Esophagus (tissue), 2 donors: Measurements from ENCODE around the gene PLP2. TPM values are rescaled to one million over a fixed set of nuclear protein-coding genes. Genes with fewer than 3 reads are reported as not detected.
"Not testable (repeated sequence)": the region's sequence is repeated elsewhere in the genome, so short reads cannot be mapped to it uniquely, and the experiment has no call there.

Experiments used
- H3K27ac ChIP-seq, 2 donors: one replicate each; pipeline ENCODE4 v1.5.1; 2013; ENCODE audit warnings: low read depth in 2 of 2, mild to moderate bottlenecking in 2 of 2, inconsistent platforms in 1 of 2, low read length in 1 of 2, moderate library complexity in 1 of 2
- H3K27me3 ChIP-seq, 2 donors: one replicate each; pipeline ENCODE4 v1.6.1; 2013; ENCODE audit warnings: low read length in 2 of 2, control low read depth in 1 of 2, mild to moderate bottlenecking in 1 of 2; ENCODE audit not compliant: insufficient read depth in 2 of 2, control insufficient read depth in 1 of 2
- H3K36me3 ChIP-seq, 2 donors: one replicate each; pipeline ENCODE4 v1.6.1; 2013; ENCODE audit warnings: low read length in 1 of 2; ENCODE audit not compliant: control insufficient read depth in 2 of 2, insufficient read depth in 2 of 2
- H3K4me1 ChIP-seq, 2 donors: one replicate each; pipeline ENCODE4 v1.6.1; 2013; ENCODE audit warnings: low read length in 1 of 2; ENCODE audit not compliant: control insufficient read depth in 2 of 2, insufficient read depth in 2 of 2
- H3K4me3 ChIP-seq, 2 donors: one replicate each; pipeline ENCODE4 v1.5.1; 2013; ENCODE audit warnings: low read length in 2 of 2, mild to moderate bottlenecking in 2 of 2, low read depth in 1 of 2, moderate library complexity in 1 of 2
- H3K9me3 ChIP-seq, 2 donors: one replicate each; pipeline ENCODE4 v1.6.1; 2013; ENCODE audit warnings: mild to moderate bottlenecking in 2 of 2, low read depth in 1 of 2, low read length in 1 of 2, moderate library complexity in 1 of 2; ENCODE audit not compliant: control insufficient read depth in 2 of 2, insufficient read depth in 1 of 2
- WGBS, 2 donors: extraction: QIAGEN DNeasy Blood & Tissue Kit; methylation state at CpG; one replicate each; pipeline ENCODE4 v1.1.7; 2013; 5-methylcytosine and 5-hydroxymethylcytosine counted together
- polyA plus RNA-seq, 2 donors: library from polyadenylated mRNA; stranded (reverse); fragments of 200-250 nt; gene quantifications; one replicate each; pipeline ENCODE4 v1.2.3, GENCODE V29; 2013
- donor health status: healthy with polysubstance abuse.
- donor health status: Bipolar disorder and iron deficiency.

PLP2 gene
- polyA plus RNA-seq, 2 donors = 267 to 453 TPM

- no peak overlapping the region for H3K4me3 ChIP-seq
- 84 to 94% methylated on average over 8 of the region's 8 CpGs for WGBS, 2 donors
- no peaks in the 10 kb centered on the region for H3K4me1 ChIP-seq
- H3K27me3 ChIP-seq = no peaks in the 10 kb centered on the region
- H3K9me3 ChIP-seq = no peaks in the 10 kb centered on the region
- no peak overlapping the region for H3K27ac ChIP-seq
- no peaks in the 10 kb centered on the region for H3K36me3 ChIP-seq
Measured at GRCh38 chrX:49147282-49147681, 24.4 kb upstream of the PLP2 start.

GRCh38 chrX:49147936-49148335 is 23.8 kb upstream of the PLP2 start:
- Histone ChIP-seq H3K27me3 (no peaks in the 10 kb centered on the region), H3K4me1 (no peaks in the 10 kb centered on the region), H3K36me3 (no peaks in the 10 kb centered on the region), H3K9me3 (no peaks in the 10 kb centered on the region), H3K4me3 (no peak overlapping the region), H3K27ac (no peak overlapping the region)
- 92 to 94% methylated on average over 13 of the region's 13 CpGs for WGBS, 2 donors

- H3K4me3 ChIP-seq, H3K27me3 ChIP-seq, H3K4me1 ChIP-seq, H3K27ac ChIP-seq, H3K36me3 ChIP-seq, H3K9me3 ChIP-seq: not testable (repeated sequence)
- 77 to 86% methylated on average over 21 of the region's 21 CpGs for WGBS, 2 donors
Measured at GRCh38 chrX:49148390-49149100, 23.2 kb upstream of the PLP2 start.

GRCh38 chrX:49149291-49149690 is 22.4 kb upstream of the PLP2 start:
- H3K4me1 ChIP-seq, H3K27me3 ChIP-seq, H3K4me3 ChIP-seq, H3K36me3 ChIP-seq, H3K9me3 ChIP-seq, H3K27ac ChIP-seq: not testable (repeated sequence)
- WGBS, 2 donors = 90 to 97% methylated on average over 14 of the region's 14 CpGs

GRCh38 chrX:49153467-49153866 is 18.2 kb upstream of the PLP2 start:
- no peaks in the 10 kb centered on the region for H3K4me1 ChIP-seq
- H3K4me3 ChIP-seq = no peak overlapping the region
- no peak overlapping the region for H3K27ac ChIP-seq
- no peaks in the 10 kb centered on the region for H3K36me3 ChIP-seq
- no peaks in the 10 kb centered on the region for H3K9me3 ChIP-seq
- 93 to 97% methylated on average over 1 of the region's 1 CpG for WGBS, 2 donors
- H3K27me3 ChIP-seq = no peaks in the 10 kb centered on the region

GRCh38 chrX:49155243-49155899 is 16.3 kb upstream of the PLP2 start:
- no peaks in the 10 kb centered on the region for H3K27me3 ChIP-seq
- peak overlapping the region; percentile 14 to 51 for H3K4me3 ChIP-seq
- H3K9me3 ChIP-seq = no peaks in the 10 kb centered on the region
- H3K4me1 ChIP-seq = no peaks in the 10 kb centered on the region
- H3K36me3 ChIP-seq = no peaks in the 10 kb centered on the region
- peak overlapping the region; percentile 92 to 98 for H3K27ac ChIP-seq
- WGBS, 2 donors = 3 to 32% methylated on average over 18 of the region's 18 CpGs

- 2 to 39% methylated on average over 58 to 65 of the region's 65 CpGs for WGBS, 2 donors
- H3K27me3 ChIP-seq = no peaks in the 10 kb centered on the region
Measured at GRCh38 chrX:49155900-49156837, 15.5 kb upstream of the PLP2 start.

DNA sequence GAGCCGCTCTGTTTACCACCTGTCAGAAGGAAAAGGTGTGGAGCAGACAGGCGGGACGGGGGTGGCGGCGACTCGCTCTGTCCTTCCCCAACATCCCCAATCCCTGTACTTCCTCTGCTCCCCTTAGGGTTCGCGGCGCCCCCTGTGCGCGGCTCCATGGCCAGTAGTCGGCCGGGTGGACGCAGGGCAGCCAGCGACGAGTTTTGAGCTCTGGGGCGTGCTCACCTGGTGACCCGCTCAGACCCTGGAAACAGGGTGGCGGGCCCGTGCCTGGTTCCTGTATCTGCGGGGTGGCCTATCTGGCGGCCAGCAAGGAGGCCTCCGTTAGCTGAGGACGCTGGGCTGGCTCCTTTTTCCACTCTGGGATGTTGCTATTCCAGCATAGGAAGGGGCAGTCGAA is 14.5 kb upstream of the PLP2 start:
- WGBS, 2 donors = 79 to 80% methylated on average over 24 of the region's 25 CpGs

More at GRCh38 chrX:49155900-49156837, 15.5 kb upstream of the PLP2 start:
- peak overlapping the region; percentile 31 to 51 for H3K4me3 ChIP-seq
- no peaks in the 10 kb centered on the region for H3K4me1 ChIP-seq
- H3K36me3 ChIP-seq = no peaks in the 10 kb centered on the region
- no peaks in the 10 kb centered on the region for H3K9me3 ChIP-seq
- H3K27ac ChIP-seq = peak overlapping the region; percentile 92 to 98

GRCh38 chrX:49160908-49161307 is 10.8 kb upstream of the PLP2 start:
- Histone ChIP-seq H3K4me1 (peaks cover 0 to 5% of the 10 kb centered on the region in 2 donors), H3K27me3 (no peaks in the 10 kb centered on the region), H3K36me3 (no peaks in the 10 kb centered on the region), H3K27ac (no peak overlapping the region), H3K9me3 (no peaks in the 10 kb centered on the region), H3K4me3 (no peak overlapping the region)
- WGBS, 2 donors = 92 to 97% methylated on average over 2 of the region's 2 CpGs

More for the DNA sequence above, 14.5 kb upstream of the PLP2 start:
- Histone ChIP-seq H3K4me1 (no peaks in the 10 kb centered on the region), H3K36me3 (no peaks in the 10 kb centered on the region), H3K27ac (no peak overlapping the region), H3K9me3 (no peaks in the 10 kb centered on the region), H3K4me3 (no peak overlapping the region), H3K27me3 (no peaks in the 10 kb centered on the region)
